GM03348 (cell line): ENCODE measurements around the gene COX17.
"Not testable (repeated sequence)": the region's sequence is repeated elsewhere in the genome, so short reads cannot be mapped to it uniquely, and the experiment has no call there.

Source experiments
- DNase-seq: peaks from one replicate; pipeline ENCODE4 v3.0.0; 2012; ENCODE audit warnings: low spot score

The COX17 gene

GRCh38 chr3:119676771-119677640, at the start of gene COX17:
Gene COX17, minus strand, starts transcription at chr3:119677406. Its CDS starts 96 bp downstream, at chr3:119677310.
- DNase-seq, result peak; percentile 97

GRCh38 chr3:119726909-119727308, 49.7 kb upstream of the COX17 start:
- no peak for DNase-seq

- DNase-seq, result no peak
These were observed 45.8 kb upstream of the COX17 start for GRCh38 chr3:119723022-119723421.

GRCh38 chr3:119717520-119717919, 40.3 kb upstream of the COX17 start:
- no peak for DNase-seq

- no peak for DNase-seq
These were observed 39.8 kb upstream of the COX17 start for GRCh38 chr3:119716998-119717397.

- no peak for DNase-seq
These were observed 37.9 kb upstream of the COX17 start for GRCh38 chr3:119715105-119715504.

- DNase-seq, result no peak
These were observed 26.8 kb upstream of the COX17 start for GRCh38 chr3:119703820-119704531.

GRCh38 chr3:119702530-119703527, 25.6 kb upstream of the COX17 start, which contains the start of gene CFAP91:
Gene CFAP91, plus strand, starts transcription at chr3:119703022. Its CDS starts 77 bp downstream, at chr3:119703099.
- DNase-seq, result peak; percentile 97

- DNase-seq, result no peak
These were observed 23.9 kb upstream of the COX17 start for GRCh38 chr3:119700920-119701734.

GRCh38 chr3:119700269-119700919, 23.2 kb upstream of the COX17 start:
- no peak for DNase-seq

GRCh38 chr3:119697394-119697793, 20.2 kb upstream of the COX17 start:
- DNase-seq, result no peak

- DNase-seq, result peak; percentile 10
These were observed 18.3 kb upstream of the COX17 start for GRCh38 chr3:119695480-119695879.

GRCh38 chr3:119690043-119690656, 12.9 kb upstream of the COX17 start:
- DNase-seq, result peak; percentile 56

- DNase-seq, result no peak
These were observed 6.2 kb upstream of the COX17 start for GRCh38 chr3:119683421-119683820.

GRCh38 chr3:119681279-119681678, 4.1 kb upstream of the COX17 start:
- peak; percentile 61 for DNase-seq

GRCh38 chr3:119679874-119680273, 2.7 kb upstream of the COX17 start:
- no peak for DNase-seq

- not testable (repeated sequence) for DNase-seq
These were observed 1.0 kb upstream of the COX17 start for GRCh38 chr3:119678209-119678608.

GRCh38 chr3:119677641-119677934, 382 bp upstream of the COX17 start:
- no peak for DNase-seq

GRCh38 chr3:119676020-119676419, 1.2 kb downstream of the COX17 start:
- DNase-seq, result no peak

- DNase-seq, result no peak
These were observed 1.9 kb downstream of the COX17 start for GRCh38 chr3:119675188-119675874.
